ENCODE measurements around the gene JMJD6.
"Not testable (repeated sequence)": the region's sequence is repeated elsewhere in the genome, so short reads cannot be mapped to it uniquely, and the experiment has no call there.

The JMJD6 gene

DNA sequence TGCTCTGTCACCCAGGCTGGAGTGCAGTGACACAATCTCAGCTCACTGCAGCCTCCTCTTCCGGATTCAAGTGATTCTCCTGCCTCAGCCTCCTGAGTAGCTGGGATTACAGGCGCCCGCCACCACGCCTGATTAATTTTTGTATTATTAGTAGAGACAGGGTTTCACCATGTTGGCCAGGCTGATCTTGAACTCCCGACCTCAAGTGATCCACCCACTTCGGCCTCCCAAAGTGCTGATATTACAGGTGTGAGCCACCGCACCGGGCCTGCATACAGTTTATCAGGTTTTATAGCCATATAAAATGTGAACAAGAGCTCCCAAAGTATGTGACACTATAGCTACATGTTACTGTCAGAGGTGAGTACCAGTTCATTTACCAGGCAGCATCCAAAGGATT is 3.4 kb downstream of the JMJD6 start:
- peaks cover 66% of the 10 kb centered on the region for H3K36me3 ChIP-seq (ENCODE audit: insufficient read depth, low read length)

DNA sequence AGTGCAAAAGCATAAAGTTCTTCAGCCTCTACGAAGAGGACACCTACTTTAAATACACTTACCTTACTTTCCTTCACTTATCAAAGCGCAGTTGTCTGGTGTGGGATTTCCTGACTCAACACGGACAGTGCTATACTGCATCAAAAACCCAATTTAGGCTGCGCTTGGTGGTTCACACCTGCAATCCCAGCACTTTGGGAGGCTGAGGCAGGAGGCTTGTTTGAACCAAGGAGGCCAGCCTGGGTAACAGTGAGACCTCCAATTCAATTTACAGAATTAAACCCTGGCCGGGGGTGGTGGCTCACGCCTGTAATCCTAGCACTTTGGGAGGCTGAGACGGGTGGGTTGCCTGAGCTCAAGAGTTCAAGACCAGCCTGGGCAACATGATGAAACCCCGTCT is 4.1 kb downstream of the JMJD6 start:
- Histone ChIP-seq H3K9ac (ENCODE audit: low read depth, low read length) (no peak overlapping the region), H3K4me2 (ENCODE audit: low read length) (no peak overlapping the region), H3K4me1 (ENCODE audit: control insufficient read depth, insufficient read depth, low read length) (peaks cover 16% of the 10 kb centered on the region), H3K36me3 (ENCODE audit: insufficient read depth, low read length) (peaks cover 70% of the 10 kb centered on the region), H3K9me3 (replicated peaks; ENCODE audit: low read length) (no peaks in the 10 kb centered on the region), H3K4me3 (ENCODE audit: low read length) (no peak overlapping the region), H3K27me3 (ENCODE audit: control insufficient read depth, insufficient read depth, low read length) (no peaks in the 10 kb centered on the region)

More for the DNA sequence above, 3.4 kb downstream of the JMJD6 start:
- not testable (repeated sequence) for H3K9ac ChIP-seq (ENCODE audit: low read depth, low read length); H3K9me3 ChIP-seq (replicated peaks; ENCODE audit: low read length); H3K27me3 ChIP-seq (ENCODE audit: control insufficient read depth, insufficient read depth, low read length); H3K4me2 ChIP-seq (ENCODE audit: low read length); H3K4me3 ChIP-seq (ENCODE audit: low read length)
- peaks cover 20% of the 10 kb centered on the region for H3K4me1 ChIP-seq (ENCODE audit: control insufficient read depth, insufficient read depth, low read length)

DNA sequence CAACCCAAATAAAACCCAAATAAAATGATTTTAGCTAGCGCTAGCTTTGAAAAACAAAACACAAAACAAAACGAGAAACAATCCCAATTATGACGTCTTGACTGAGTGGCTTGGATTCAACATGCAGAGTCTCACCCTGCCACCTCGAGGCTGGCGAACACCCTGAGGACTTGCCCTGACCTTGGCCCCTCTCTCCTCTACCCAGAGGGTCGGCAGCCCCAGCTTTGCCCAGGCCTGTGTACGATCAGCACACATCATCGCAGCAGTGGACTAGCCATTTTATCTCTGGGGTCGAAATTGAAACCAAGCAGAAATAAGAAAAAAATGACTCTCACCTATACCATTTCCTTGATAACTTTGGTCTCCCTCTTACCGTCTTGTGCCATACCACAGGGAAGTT is 4.9 kb downstream of the JMJD6 start:
- Histone ChIP-seq H3K9me3 (replicated peaks; ENCODE audit: low read length) (no peaks in the 10 kb centered on the region), H3K9ac (ENCODE audit: low read depth, low read length) (no peak overlapping the region), H3K4me2 (ENCODE audit: low read length) (no peak overlapping the region), H3K4me1 (ENCODE audit: control insufficient read depth, insufficient read depth, low read length) (peaks cover 25% of the 10 kb centered on the region), H3K36me3 (ENCODE audit: insufficient read depth, low read length) (peaks cover 73% of the 10 kb centered on the region), H3K4me3 (ENCODE audit: low read length) (no peak overlapping the region), H3K27me3 (ENCODE audit: control insufficient read depth, insufficient read depth, low read length) (no peaks in the 10 kb centered on the region)

DNA sequence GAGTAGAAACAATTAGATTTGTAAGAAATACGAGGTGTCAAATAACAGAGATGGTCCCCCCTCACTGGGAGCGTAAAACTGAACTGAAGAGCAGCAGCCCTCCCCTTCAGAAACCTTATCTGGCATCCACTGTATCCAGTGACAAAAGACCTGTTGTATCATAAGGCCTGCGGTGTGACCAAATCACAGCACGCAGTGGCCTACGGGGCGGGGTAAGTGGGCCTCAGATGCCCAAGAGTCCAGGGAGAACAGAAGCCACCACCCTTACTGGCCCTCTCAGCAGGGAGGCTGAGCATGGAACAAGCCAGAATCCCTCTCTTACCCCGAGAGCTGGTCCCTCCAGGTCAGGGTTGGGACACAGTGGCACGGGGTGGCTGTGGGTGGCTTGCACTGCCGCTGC is 5.5 kb downstream of the JMJD6 start:
- H3K9me3 ChIP-seq (replicated peaks; ENCODE audit: low read length): no peaks in the 10 kb centered on the region
- H3K4me3 ChIP-seq (ENCODE audit: low read length): no peak overlapping the region
- no peaks in the 10 kb centered on the region for H3K27me3 ChIP-seq (ENCODE audit: control insufficient read depth, insufficient read depth, low read length)
- no peak overlapping the region for H3K4me2 ChIP-seq (ENCODE audit: low read length)
- peaks cover 30% of the 10 kb centered on the region for H3K4me1 ChIP-seq (ENCODE audit: control insufficient read depth, insufficient read depth, low read length)
- H3K36me3 ChIP-seq (ENCODE audit: insufficient read depth, low read length): peaks cover 73% of the 10 kb centered on the region
- no peak overlapping the region for H3K9ac ChIP-seq (ENCODE audit: low read depth, low read length)

DNA sequence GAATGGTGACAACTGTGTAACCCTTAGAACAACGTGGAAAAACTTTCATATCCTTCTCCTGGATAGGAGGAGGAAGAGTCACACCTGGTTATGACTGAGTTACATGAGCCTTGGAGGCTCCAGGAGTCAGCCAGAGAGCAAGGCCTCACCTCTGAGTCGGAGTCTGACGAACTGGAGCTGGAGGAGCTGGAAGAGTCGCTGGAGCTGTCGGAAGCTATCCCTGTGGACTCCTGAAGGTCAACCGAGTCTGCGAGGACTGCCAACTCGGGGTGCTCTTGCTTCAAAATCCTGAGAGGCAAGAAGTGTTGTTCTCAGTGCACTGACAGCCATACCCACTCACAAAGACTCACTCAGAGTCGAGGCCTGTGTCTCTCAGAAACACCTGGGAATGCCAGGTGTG is 6.2 kb downstream of the JMJD6 start:
- Histone ChIP-seq H3K27me3 (ENCODE audit: control insufficient read depth, insufficient read depth, low read length) (no peaks in the 10 kb centered on the region), H3K9me3 (replicated peaks; ENCODE audit: low read length) (no peaks in the 10 kb centered on the region), H3K4me2 (ENCODE audit: low read length) (no peak overlapping the region), H3K4me1 (ENCODE audit: control insufficient read depth, insufficient read depth, low read length) (peaks cover 35% of the 10 kb centered on the region), H3K36me3 (ENCODE audit: insufficient read depth, low read length) (peaks cover 80% of the 10 kb centered on the region), H3K9ac (ENCODE audit: low read depth, low read length) (no peak overlapping the region), H3K4me3 (ENCODE audit: low read length) (no peak overlapping the region)

DNA sequence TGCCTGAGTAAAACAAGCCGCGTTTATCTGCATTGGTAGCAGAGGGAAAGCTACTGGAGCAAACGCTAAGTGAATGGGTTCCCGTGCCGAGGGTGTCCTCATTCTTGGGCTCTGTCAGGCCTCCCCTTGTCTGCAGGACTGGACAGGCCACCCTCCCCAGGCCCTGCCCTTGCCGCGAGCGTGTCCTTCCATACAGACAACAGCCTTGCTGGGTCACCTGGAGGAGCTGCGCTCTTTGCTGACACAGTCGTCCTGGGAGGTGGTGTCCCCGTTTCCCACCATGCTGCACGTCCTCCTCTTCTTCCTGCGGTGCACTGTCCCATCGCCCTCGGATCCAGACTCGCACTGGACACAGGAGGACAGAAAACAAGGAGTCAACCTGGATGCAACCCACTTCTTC is 7.9 kb downstream of the JMJD6 start:
- Histone ChIP-seq H3K27me3 (ENCODE audit: control insufficient read depth, insufficient read depth, low read length) (no peaks in the 10 kb centered on the region), H3K4me1 (ENCODE audit: control insufficient read depth, insufficient read depth, low read length) (peaks cover 28% of the 10 kb centered on the region), H3K9me3 (replicated peaks; ENCODE audit: low read length) (no peaks in the 10 kb centered on the region), H3K9ac (ENCODE audit: low read depth, low read length) (no peak overlapping the region), H3K4me2 (ENCODE audit: low read length) (no peak overlapping the region), H3K4me3 (ENCODE audit: low read length) (no peak overlapping the region), H3K36me3 (ENCODE audit: insufficient read depth, low read length) (peaks cover 80% of the 10 kb centered on the region)

DNA sequence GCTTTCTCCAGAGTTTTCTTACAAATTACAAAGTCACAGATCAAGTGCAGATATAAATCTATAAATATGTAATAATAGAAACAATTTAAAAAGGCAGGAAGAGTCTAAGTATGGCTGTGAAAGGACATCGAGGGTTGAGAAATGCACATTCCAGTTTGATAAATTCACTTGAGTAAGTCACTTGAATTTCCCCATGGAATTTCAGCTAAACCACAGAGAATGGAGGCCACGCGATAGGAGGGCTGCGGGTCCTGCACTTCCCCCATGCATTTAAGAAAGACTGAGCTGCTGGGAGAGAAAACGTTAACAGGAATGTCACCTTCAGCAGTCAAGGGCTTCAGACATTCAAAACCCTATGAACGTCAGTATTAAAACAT is 9.6 kb downstream of the JMJD6 start:
- H3K36me3 ChIP-seq (ENCODE audit: insufficient read depth, low read length): peaks cover 73% of the 10 kb centered on the region
- no peaks in the 10 kb centered on the region for H3K9me3 ChIP-seq (replicated peaks; ENCODE audit: low read length)
- H3K4me2 ChIP-seq (ENCODE audit: low read length): peak overlapping the region; percentile 70
- H3K9ac ChIP-seq (ENCODE audit: low read depth, low read length): peak overlapping the region; percentile 83
- H3K4me1 ChIP-seq (ENCODE audit: control insufficient read depth, insufficient read depth, low read length): peaks cover 30% of the 10 kb centered on the region
- peak overlapping the region; percentile 33 for H3K4me3 ChIP-seq (ENCODE audit: low read length)
- no peaks in the 10 kb centered on the region for H3K27me3 ChIP-seq (ENCODE audit: control insufficient read depth, insufficient read depth, low read length)

DNA sequence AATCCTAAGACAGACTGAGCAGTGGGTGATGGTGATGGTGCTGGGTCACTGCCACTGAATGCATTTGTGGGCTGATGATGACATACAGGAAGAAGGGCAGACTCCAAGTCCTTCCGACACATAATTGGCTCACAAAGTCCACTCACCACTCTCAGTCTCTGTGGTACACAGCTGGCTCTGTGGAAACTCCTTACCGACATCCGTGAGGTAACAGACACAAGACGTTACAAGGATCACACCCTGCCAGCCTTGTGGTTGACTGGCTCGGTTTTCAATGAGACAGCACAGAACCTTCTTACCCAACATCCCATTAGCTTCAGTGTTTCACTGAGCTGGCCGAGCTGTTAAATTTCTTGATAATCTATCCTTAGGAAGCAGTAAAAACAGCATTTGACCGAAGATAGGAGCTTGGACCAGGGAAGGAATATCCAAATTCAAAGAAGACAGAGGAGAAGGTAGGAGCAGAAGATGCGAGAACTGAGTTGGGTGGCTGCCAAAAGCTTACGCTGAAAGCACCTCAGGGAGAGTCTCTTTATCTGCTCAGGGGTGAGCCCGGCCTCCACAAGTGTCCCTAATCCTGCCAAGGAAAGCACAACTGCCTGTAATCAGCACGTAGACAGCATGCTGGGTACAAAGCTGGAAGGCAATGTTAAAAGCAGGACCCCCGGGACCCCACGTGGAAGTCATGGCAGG is 10.1 kb downstream of the JMJD6 start:
- peaks cover 68% of the 10 kb centered on the region for H3K36me3 ChIP-seq (ENCODE audit: insufficient read depth, low read length)
- H3K9me3 ChIP-seq (replicated peaks; ENCODE audit: low read length): no peaks in the 10 kb centered on the region
- H3K9ac ChIP-seq (ENCODE audit: low read depth, low read length): peak overlapping the region; percentile 83
- H3K4me3 ChIP-seq (ENCODE audit: low read length): peak overlapping the region; percentile 33
- peaks cover 35% of the 10 kb centered on the region for H3K4me1 ChIP-seq (ENCODE audit: control insufficient read depth, insufficient read depth, low read length)
- H3K4me2 ChIP-seq (ENCODE audit: low read length): peak overlapping the region; percentile 70
- H3K27me3 ChIP-seq (ENCODE audit: control insufficient read depth, insufficient read depth, low read length): no peaks in the 10 kb centered on the region

DNA sequence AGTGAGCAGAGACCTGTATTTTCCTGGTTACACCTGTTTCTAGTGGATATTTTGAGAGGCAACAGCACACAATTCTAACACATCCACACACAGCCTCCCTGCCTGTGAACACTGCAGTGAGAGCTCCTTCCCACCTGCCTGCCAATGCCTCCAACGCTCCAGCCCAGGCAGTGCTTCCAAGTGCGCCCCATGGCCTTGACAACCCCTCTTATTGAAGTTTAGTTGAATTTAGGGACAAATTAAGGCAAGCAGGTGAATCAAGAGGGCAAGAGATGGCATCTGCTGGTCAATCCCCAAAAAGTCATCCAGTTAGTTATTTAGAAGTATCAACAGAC is 10.9 kb downstream of the JMJD6 start:
- H3K4me1 ChIP-seq (ENCODE audit: control insufficient read depth, insufficient read depth, low read length): peaks cover 39% of the 10 kb centered on the region
- H3K36me3 ChIP-seq (ENCODE audit: insufficient read depth, low read length): peaks cover 59% of the 10 kb centered on the region
- H3K4me3 ChIP-seq (ENCODE audit: low read length): no peak overlapping the region
- peak overlapping the region; percentile 33 for H3K4me2 ChIP-seq (ENCODE audit: low read length)
- H3K9ac ChIP-seq (ENCODE audit: low read depth, low read length): peak overlapping the region; percentile 62
- no peaks in the 10 kb centered on the region for H3K27me3 ChIP-seq (ENCODE audit: control insufficient read depth, insufficient read depth, low read length)
- H3K9me3 ChIP-seq (replicated peaks; ENCODE audit: low read length): no peaks in the 10 kb centered on the region

DNA sequence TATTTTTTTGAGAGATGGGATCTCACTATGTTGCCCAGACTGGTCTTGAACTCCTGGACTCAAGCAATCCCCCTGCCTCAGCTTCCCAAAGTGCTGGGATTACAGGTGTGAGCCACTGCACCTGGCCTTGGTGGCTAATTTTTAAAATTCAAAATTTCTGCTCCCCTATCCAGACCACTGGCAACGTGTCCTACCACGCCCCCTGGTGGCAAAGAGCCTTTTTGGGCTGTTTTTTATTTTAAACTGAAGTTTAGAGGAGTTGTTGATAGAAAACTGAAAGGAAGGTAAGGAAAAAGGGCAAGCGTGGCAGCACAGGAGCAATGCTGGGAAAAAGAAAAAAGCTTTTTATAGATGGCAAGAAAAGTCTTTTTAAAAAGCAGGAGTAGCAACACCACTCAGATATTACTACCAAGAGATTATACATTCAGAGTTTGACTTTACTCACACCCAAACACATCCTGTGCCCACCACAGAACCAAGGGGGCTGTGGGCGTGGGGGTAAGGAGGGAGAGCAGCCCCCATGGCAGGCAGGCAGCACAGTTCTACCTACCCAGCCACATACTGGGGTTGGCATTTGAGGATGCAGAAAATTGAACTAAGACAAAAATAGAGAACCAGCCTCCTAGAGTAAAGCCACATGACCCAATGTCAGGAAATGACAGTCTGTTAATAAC is 11.4 kb downstream of the JMJD6 start:
- Histone ChIP-seq H3K4me2 (ENCODE audit: low read length) (peak overlapping the region; percentile 33), H3K4me3 (ENCODE audit: low read length) (no peak overlapping the region), H3K9ac (ENCODE audit: low read depth, low read length) (peak overlapping the region; percentile 62), H3K9me3 (replicated peaks; ENCODE audit: low read length) (no peaks in the 10 kb centered on the region), H3K27me3 (ENCODE audit: control insufficient read depth, insufficient read depth, low read length) (no peaks in the 10 kb centered on the region), H3K36me3 (ENCODE audit: insufficient read depth, low read length) (peaks cover 54% of the 10 kb centered on the region), H3K4me1 (ENCODE audit: control insufficient read depth, insufficient read depth, low read length) (peaks cover 39% of the 10 kb centered on the region)

DNA sequence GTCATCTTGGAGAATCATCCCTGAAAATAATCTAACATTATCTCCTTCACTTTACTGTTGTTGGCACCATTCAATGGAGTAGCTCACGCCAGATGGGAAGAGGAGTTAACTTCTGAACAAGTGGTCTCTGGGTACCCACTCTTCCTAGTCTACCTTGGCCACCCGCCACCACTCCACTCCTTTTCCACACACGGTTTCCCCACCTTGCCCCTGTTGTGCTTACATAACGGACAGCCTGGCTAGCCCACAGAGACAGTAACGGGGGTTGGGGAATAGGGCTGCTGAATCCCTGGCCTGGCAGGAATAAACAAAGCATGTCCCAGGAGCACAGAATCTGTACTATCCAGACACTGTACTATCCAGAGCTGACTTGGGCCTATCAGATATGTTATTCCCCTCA is 12.1 kb downstream of the JMJD6 start:
- Histone ChIP-seq H3K36me3 (ENCODE audit: insufficient read depth, low read length) (peaks cover 48% of the 10 kb centered on the region), H3K9ac (ENCODE audit: low read depth, low read length) (peak overlapping the region; percentile 9), H3K9me3 (replicated peaks; ENCODE audit: low read length) (no peaks in the 10 kb centered on the region), H3K4me1 (ENCODE audit: control insufficient read depth, insufficient read depth, low read length) (peaks cover 39% of the 10 kb centered on the region), H3K4me2 (ENCODE audit: low read length) (no peak overlapping the region), H3K27me3 (ENCODE audit: control insufficient read depth, insufficient read depth, low read length) (no peaks in the 10 kb centered on the region), H3K4me3 (ENCODE audit: low read length) (no peak overlapping the region)

DNA sequence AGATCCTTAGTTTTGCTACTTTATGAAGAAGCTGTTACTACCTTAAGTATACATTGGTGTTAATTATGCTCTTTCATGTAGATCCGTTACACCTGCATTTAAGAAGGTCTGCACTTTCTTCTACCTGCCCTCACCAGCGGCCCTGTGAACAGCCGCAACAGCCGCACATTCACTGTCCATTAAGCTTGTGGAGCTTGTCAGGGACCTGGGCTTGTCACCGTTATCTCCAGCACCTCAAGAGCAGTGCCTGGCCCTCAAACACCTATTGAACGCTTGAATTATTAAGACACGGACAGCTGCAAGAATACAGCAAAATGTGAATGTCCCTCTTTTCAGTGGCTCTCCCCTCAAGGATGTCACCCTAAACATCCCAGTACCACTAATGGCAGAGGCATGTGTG is 12.6 kb downstream of the JMJD6 start:
- Histone ChIP-seq H3K4me1 (ENCODE audit: control insufficient read depth, insufficient read depth, low read length) (peaks cover 42% of the 10 kb centered on the region), H3K4me3 (ENCODE audit: low read length) (no peak overlapping the region), H3K9me3 (replicated peaks; ENCODE audit: low read length) (no peaks in the 10 kb centered on the region), H3K4me2 (ENCODE audit: low read length) (no peak overlapping the region), H3K36me3 (ENCODE audit: insufficient read depth, low read length) (peaks cover 42% of the 10 kb centered on the region), H3K27me3 (ENCODE audit: control insufficient read depth, insufficient read depth, low read length) (no peaks in the 10 kb centered on the region), H3K9ac (ENCODE audit: low read depth, low read length) (no peak overlapping the region)

Data from skeletal muscle satellite cell (primary cell).